Activated CD4-positive, alpha-beta T cell treated with anti-CD3 and anti-CD28 coated beads for 36 hours (primary cell): ENCODE measurements around the gene HMG20A. TPM values are rescaled to one million over a fixed set of nuclear protein-coding genes. Genes with fewer than 3 reads are reported as not detected.
A peak's percentile ranks its signal among the peaks of the same experiment; 100 is the strongest.

Experiments
- ATAC-seq: fragments of 200-7000 bp; cut with Tn5 transposase; one replicate; pipeline ENCODE4 v1.10.0; 2021; ENCODE audit warnings: mild to moderate bottlenecking, moderate library complexity
- CTCF ChIA-PET: fragments of 350-600 bp; sonication (Branson Sonifier 250); formaldehyde crosslinking; loops from one replicate; lab custom pipeline; 2021; ENCODE audit warnings: antibody characterized with exemption; lab: Charles Lee
- POLR2A ChIA-PET: fragments of 350-600 bp; sonication (Branson Sonifier 250); formaldehyde crosslinking; loops from one replicate; lab custom pipeline; 2021; ENCODE audit warnings: antibody characterized with exemption, inconsistent platforms; lab: Charles Lee
- DNase-seq: peaks from one replicate; pipeline ENCODE4 v3.0.0-alpha.2; 2020
- H3K27ac Mint-ChIP-seq: one replicate; pipeline ENCODE4 v1.8.0; 2021; ENCODE audit warnings: mixed read lengths
- H3K27me3 Mint-ChIP-seq: one replicate; pipeline ENCODE4 v1.8.0; 2021; ENCODE audit warnings: mixed read lengths
- H3K36me3 Mint-ChIP-seq: one replicate; pipeline ENCODE4 v1.8.0; 2021; ENCODE audit warnings: low read depth, mixed read lengths
- H3K4me1 Mint-ChIP-seq: one replicate; pipeline ENCODE4 v1.8.0; 2021; ENCODE audit warnings: mixed read lengths
- H3K4me3 Mint-ChIP-seq: one replicate; pipeline ENCODE4 v1.8.0; 2021; ENCODE audit warnings: mild to moderate bottlenecking, moderate library complexity, mixed read lengths
- H3K9me3 Mint-ChIP-seq: one replicate; pipeline ENCODE4 v1.8.0; 2021; ENCODE audit warnings: low read depth, mixed read lengths
- intact Hi-C, 2 experiments: fragments of 100-400 bp; cut with DNase I in 1 of 2; cut with micrococcal nuclease in 1 of 2; formaldehyde crosslinking; loops; one replicate each; pipeline versions ENCODE4 v1.14.2 to v1.15.1; 2022 to 2024; cut with DNase I, micrococcal nuclease
- total RNA-seq, 2 experiments: library from RNA; stranded (reverse); gene quantifications; one replicate each; pipeline ENCODE4 v1.2.3, GENCODE V29; 2021

HMG20A gene
- total RNA-seq, result 10 to 100 TPM; 45.9 to 59.1 TPM

- peak within 1 kb of the TSS; percentile 100 for H3K27ac Mint-ChIP-seq
- POLR2A ChIA-PET, result interaction anchor here (0.7 to 1.4 kb wide), 2 partner anchors 10 to 11 kb away, joined by 3 to 4 read pairs; no protein-coding TSS in a partner anchor
- peak within 1 kb of the TSS; percentile 92 for H3K4me3 Mint-ChIP-seq
- DNase-seq (peak; percentile 73), ATAC-seq (peak; percentile 43)
- intact Hi-C loops, result loop anchor here (1.0 to 10.0 kb wide), 12 partner anchors 10 to 1966 kb away; partner anchors contain the start of genes RCN2 (in 2 of the 2), ETFA (in 1 of the 2), SCAPER (in 1 of the 2) and TBC1D2B (in 1 of the 2)
- no peaks in the 10 kb centered on the region for H3K27me3 Mint-ChIP-seq
- H3K9me3 Mint-ChIP-seq, result no peaks in the 10 kb centered on the region
- peaks cover 50% of the 10 kb centered on the region for H3K4me1 Mint-ChIP-seq
- CTCF ChIA-PET, result interaction anchor here (0.8 to 1.5 kb wide), 3 partner anchors 10 to 16 kb away, joined by 3 to 6 read pairs (median 4); no protein-coding TSS in a partner anchor
- H3K36me3 Mint-ChIP-seq, result peaks cover 6% of the 10 kb centered on the region
Observed at GRCh38 chr15:77420610-77421369, at the start of gene HMG20A. Gene HMG20A (plus strand): TSS chr15:77420888. CDS start chr15:77458408, 37,520 bp downstream.

DNA sequence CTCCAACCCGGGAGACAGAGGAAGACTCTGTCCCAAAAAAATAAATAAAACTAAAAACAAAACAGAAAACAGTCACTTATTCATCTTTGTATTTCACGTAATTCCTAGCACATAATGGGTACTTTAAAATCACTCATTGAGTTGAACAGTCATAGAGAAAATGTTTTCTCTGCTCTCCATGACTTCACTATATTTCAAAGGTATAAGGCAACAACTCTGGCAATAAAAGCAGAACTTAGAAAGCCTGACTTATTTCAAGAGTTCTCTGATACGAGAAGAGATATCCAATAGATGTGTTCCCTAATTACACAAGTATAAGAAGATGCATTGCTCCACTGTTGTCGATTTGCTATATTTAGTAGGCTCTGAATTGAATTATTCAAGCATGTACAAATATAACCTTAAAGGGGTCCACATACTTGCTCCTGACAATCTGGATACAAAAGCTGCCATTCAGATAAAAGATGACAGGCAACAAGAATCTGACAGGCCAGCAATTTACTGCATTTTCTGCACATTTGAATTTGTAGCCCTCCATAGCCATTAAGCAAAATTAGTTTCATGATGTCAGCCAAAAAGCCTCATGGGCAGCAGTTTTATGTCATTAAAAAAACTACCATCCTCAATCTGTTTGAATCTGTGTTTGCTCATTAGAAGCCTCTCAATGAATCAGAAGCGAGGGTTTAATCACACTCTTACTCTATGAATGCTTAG is 48.7 kb upstream of the HMG20A start:
- CTCF ChIA-PET, result no interaction called here
- Mint-ChIP-seq H3K36me3 (no peaks in the 10 kb centered on the region), H3K9me3 (no peaks in the 10 kb centered on the region), H3K4me3 (no peak overlapping the region), H3K4me1 (peaks cover 11% of the 10 kb centered on the region), H3K27ac (no peak overlapping the region), H3K27me3 (no peaks in the 10 kb centered on the region)
- DNase-seq, result no peak
- POLR2A ChIA-PET, result no interaction called here
- intact Hi-C loops, result no loop called here
- peak; percentile 33 for ATAC-seq

DNA sequence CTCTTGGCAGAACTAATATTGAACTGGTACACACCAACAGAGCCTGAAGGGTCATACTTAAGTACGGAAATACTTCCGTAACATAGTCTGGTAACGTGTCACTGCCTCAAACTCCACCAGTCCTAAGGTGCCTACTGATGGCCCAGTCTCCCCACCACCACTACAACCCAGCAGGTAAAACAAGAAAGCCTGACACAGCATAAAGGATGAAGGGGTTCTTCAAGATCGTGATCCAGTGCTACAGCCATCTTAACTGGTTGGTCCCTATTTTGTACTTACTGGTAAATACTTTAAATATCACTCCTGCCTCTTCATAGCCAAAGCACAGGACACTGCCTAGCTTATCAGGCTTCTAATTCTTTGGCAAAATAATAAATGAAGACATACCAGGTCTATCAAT is 47.2 kb upstream of the HMG20A start:
- ChIA-PET POLR2A (no interaction called here), CTCF (interaction anchor here (0.6 kb wide), 2 partner anchors 170 to 416 kb away, joined by 3 to 4 read pairs; no protein-coding TSS in a partner anchor)
- Mint-ChIP-seq H3K4me1 (peaks cover 11% of the 10 kb centered on the region), H3K27me3 (no peaks in the 10 kb centered on the region), H3K36me3 (no peaks in the 10 kb centered on the region), H3K4me3 (no peak overlapping the region), H3K9me3 (no peaks in the 10 kb centered on the region), H3K27ac (no peak overlapping the region)
- intact Hi-C loops, result no loop called here
- DNase-seq (no peak), ATAC-seq (no peak)

GRCh38 chr15:77375133-77375532 is 45.6 kb upstream of the HMG20A start:
- ChIA-PET CTCF (interaction anchor here (0.7 to 1.2 kb wide), 2 partner anchors 13 to 1371 kb away, joined by 3 read pairs; no protein-coding TSS in a partner anchor), POLR2A (no interaction called here)
- ATAC-seq (no peak), DNase-seq (no peak)
- H3K9me3 Mint-ChIP-seq, result no peaks in the 10 kb centered on the region
- H3K4me1 Mint-ChIP-seq, result peaks cover 3% of the 10 kb centered on the region
- no peak overlapping the region for H3K27ac Mint-ChIP-seq
- intact Hi-C loops, result no loop called here
- H3K4me3 Mint-ChIP-seq, result no peak overlapping the region
- H3K27me3 Mint-ChIP-seq, result no peaks in the 10 kb centered on the region
- no peaks in the 10 kb centered on the region for H3K36me3 Mint-ChIP-seq

GRCh38 chr15:77376770-77377169 is 43.9 kb upstream of the HMG20A start:
- ChIA-PET CTCF (no interaction called here), POLR2A (no interaction called here)
- Mint-ChIP-seq H3K9me3 (no peaks in the 10 kb centered on the region), H3K4me3 (no peak overlapping the region), H3K27me3 (no peaks in the 10 kb centered on the region), H3K4me1 (peaks cover 3% of the 10 kb centered on the region), H3K36me3 (no peaks in the 10 kb centered on the region), H3K27ac (no peak overlapping the region)
- intact Hi-C loops, result no loop called here
- DNase-seq (no peak), ATAC-seq (no peak)

DNA sequence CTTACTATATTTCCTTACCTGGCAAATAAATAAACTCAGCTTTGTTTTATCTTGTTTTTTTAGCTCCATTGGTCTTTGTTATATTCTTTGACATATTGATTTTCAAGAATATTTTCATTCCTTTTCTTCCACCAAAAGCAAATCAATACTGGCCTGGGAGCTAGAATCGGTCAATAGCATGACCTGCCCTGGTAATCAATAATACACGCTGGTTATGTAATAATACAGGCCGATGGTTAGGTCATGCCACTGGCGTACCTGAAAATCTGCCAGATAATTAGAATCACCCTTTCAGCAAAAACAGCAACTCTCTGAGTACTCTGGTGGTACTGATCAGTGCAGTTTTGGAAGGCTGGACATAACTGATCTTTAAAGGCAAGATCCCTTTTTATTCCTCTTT is 40.7 kb upstream of the HMG20A start:
- no peak for DNase-seq
- no peaks in the 10 kb centered on the region for H3K9me3 Mint-ChIP-seq
- no peaks in the 10 kb centered on the region for H3K27me3 Mint-ChIP-seq
- intact Hi-C loops, result no loop called here
- peaks cover 13% of the 10 kb centered on the region for H3K4me1 Mint-ChIP-seq
- no peak for ATAC-seq
- no peaks in the 10 kb centered on the region for H3K36me3 Mint-ChIP-seq
- no peak overlapping the region for H3K4me3 Mint-ChIP-seq
- ChIA-PET POLR2A (no interaction called here), CTCF (no interaction called here)
- H3K27ac Mint-ChIP-seq, result no peak overlapping the region

GRCh38 chr15:77384086-77384485 is 36.6 kb upstream of the HMG20A start:
- Mint-ChIP-seq H3K4me3 (no peak overlapping the region), H3K9me3 (no peaks in the 10 kb centered on the region), H3K27ac (no peak overlapping the region), H3K27me3 (no peaks in the 10 kb centered on the region), H3K4me1 (peaks cover 18% of the 10 kb centered on the region), H3K36me3 (no peaks in the 10 kb centered on the region)
- ChIA-PET CTCF (no interaction called here), POLR2A (no interaction called here)
- ATAC-seq (no peak), DNase-seq (no peak)
- intact Hi-C loops, result no loop called here

DNA sequence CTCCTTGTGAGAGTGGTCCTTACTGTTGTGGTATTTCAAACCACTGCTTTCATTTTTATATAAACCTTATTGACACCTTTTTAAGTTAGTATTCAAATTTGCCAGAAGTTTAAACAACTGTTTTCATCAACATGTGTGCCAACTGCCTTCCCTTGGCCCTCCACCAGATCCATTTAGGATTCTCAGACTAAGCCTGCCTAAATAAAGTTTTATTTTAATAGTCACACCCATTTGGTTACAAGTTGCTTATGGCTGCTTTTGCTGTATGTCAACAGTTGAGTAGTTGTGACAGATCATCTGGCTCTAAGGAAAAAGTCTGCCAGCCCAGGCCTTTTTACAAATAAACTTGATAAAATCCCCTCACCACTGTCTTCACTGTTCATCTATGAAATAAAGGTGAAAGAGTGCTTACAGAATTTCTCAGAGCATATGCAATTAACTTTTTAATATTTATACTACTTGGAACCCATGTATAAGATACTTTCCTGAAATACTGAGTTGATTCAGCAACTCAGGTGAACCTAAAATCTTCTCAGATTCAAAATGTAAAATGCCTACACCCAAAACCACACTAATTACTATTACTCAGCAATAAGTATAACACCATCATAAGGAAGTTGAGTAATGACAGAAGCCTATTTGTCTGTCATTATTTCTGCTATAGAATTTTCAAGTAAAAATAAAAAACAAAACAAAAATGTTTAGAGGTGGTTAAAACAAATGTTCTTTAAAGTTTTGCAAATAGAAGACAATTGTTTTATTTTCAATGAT is 35.9 kb upstream of the HMG20A start:
- H3K9me3 Mint-ChIP-seq, result no peaks in the 10 kb centered on the region
- DNase-seq, result no peak
- no peaks in the 10 kb centered on the region for H3K36me3 Mint-ChIP-seq
- H3K27ac Mint-ChIP-seq, result no peak overlapping the region
- ChIA-PET POLR2A (no interaction called here), CTCF (no interaction called here)
- no peak for ATAC-seq
- intact Hi-C loops, result no loop called here
- H3K4me3 Mint-ChIP-seq, result no peak overlapping the region
- H3K27me3 Mint-ChIP-seq, result no peaks in the 10 kb centered on the region
- peaks cover 18% of the 10 kb centered on the region for H3K4me1 Mint-ChIP-seq

DNA sequence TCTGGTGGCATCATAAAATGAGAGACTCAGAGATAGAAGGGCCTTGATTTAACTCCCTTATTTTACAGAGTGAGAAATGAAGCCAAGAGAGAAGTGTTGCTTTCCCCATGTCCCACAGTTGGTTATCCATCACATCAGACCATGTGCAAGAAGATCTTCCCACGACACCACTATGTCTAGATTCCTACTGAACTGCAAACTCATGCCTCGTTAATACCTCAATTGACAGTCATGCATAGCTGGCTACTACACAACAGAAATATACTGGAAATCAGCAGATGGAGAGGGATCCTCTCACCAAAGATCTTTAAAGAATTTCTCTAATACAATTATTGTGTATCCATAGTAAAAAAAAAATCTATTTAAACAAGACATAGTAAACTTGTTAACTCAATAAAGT is 34.1 kb upstream of the HMG20A start:
- Mint-ChIP-seq H3K4me3 (no peak overlapping the region), H3K27ac (no peak overlapping the region), H3K9me3 (no peaks in the 10 kb centered on the region), H3K27me3 (no peaks in the 10 kb centered on the region), H3K4me1 (peaks cover 18% of the 10 kb centered on the region), H3K36me3 (no peaks in the 10 kb centered on the region)
- ChIA-PET CTCF (interaction anchor here (1.1 kb wide), 1 partner anchor 111 kb away, joined by 3 read pairs; no protein-coding TSS in a partner anchor), POLR2A (no interaction called here)
- intact Hi-C loops, result no loop called here
- DNase-seq, result no peak
- ATAC-seq, result no peak

DNA sequence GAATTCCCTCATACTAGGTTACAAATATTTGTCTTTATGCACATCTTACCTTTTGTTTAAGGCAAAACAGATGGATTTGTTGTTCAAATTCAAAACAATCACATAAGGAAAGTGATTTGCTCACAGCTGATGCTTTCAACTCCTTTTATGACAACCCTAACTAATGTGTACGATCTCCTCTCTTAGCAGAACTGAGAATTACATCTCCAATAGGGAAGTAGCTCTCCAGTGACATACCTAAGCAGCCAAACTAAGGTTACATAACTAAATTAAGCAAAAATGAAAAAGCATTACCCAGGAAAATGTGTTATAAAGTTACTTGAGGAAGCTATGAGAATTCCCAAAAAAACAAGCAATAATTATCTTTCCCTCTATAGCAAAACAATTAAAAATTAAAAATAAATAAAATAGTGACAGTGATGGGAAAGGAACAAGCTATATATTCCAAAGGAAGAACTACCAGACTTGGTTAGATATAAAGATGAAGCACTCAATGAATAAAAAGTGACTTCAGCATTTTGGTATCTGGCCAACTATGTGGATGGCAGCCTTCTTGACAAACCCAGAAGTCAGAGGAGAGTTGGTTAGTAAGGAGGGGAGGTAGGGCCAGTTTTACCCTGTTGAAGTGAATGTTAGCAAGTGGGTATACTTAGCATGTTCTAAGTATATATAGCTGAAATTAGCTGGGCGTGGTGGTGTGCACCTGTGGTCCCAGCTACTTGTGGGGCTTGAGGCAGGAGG is 33.2 kb upstream of the HMG20A start:
- intact Hi-C loops, result no loop called here
- POLR2A ChIA-PET, result no interaction called here
- ATAC-seq (no peak), DNase-seq (no peak)
- H3K9me3 Mint-ChIP-seq, result no peaks in the 10 kb centered on the region
- no peak overlapping the region for H3K27ac Mint-ChIP-seq
- H3K27me3 Mint-ChIP-seq, result no peaks in the 10 kb centered on the region
- CTCF ChIA-PET, result interaction anchor here (1.3 to 1.4 kb wide), 2 partner anchors 12 to 19 kb away, joined by 3 to 4 read pairs; no protein-coding TSS in a partner anchor
- H3K4me3 Mint-ChIP-seq, result no peak overlapping the region
- H3K36me3 Mint-ChIP-seq, result no peaks in the 10 kb centered on the region
- peaks cover 18% of the 10 kb centered on the region for H3K4me1 Mint-ChIP-seq
